ENCODE results near the gene CSTF1.

Gene CSTF1

GRCh38 chr20:56423886-56424285, 31.4 kb downstream of the CSTF1 start:
- no peak overlapping the region for H3K9ac ChIP-seq (ENCODE audit: low read depth, low read length, poor library complexity, severe bottlenecking)
- no peak overlapping the region for H3K4me3 ChIP-seq (ENCODE audit: low read length, poor library complexity, severe bottlenecking)
- no peaks in the 10 kb centered on the region for H3K9me3 ChIP-seq (ENCODE audit: insufficient read depth, low read depth, low read length)
- H3K4me2 ChIP-seq (ENCODE audit: low read depth, low read length, poor library complexity, severe bottlenecking): no peak overlapping the region
- H2AFZ ChIP-seq (ENCODE audit: low read length): no peak overlapping the region
- H3K36me3 ChIP-seq (ENCODE audit: insufficient read depth, low read length): no peaks in the 10 kb centered on the region
- H3K9me2 ChIP-seq (replicated peaks; ENCODE audit: low read depth, low read length): no peaks in the 10 kb centered on the region
- TF ChIP-seq CTCF (conservative IDR thresholded peaks at IDR 0.05; ENCODE audit: low read length) (no peak), EZH2phosphoT487 (IDR thresholded peaks at IDR 0.05; ENCODE audit: borderline replicate concordance) (no peak)
- H3F3A ChIP-seq (ENCODE audit: low read depth): no peaks in the 10 kb centered on the region
- H3K4me1 ChIP-seq (ENCODE audit: insufficient read depth, low read length, poor library complexity, severe bottlenecking): peaks cover 28% of the 10 kb centered on the region
- no peaks in the 10 kb centered on the region for H4K20me1 ChIP-seq (ENCODE audit: insufficient read depth, low read length, poor library complexity, severe bottlenecking)
- no peaks in the 10 kb centered on the region for H3K27me3 ChIP-seq (ENCODE audit: insufficient read depth, low read length, poor library complexity, severe bottlenecking)
- no peaks in the 10 kb centered on the region for H3K79me2 ChIP-seq (ENCODE audit: insufficient read depth, low read length)

GRCh38 chr20:56424931-56425330, 32.5 kb downstream of the CSTF1 start:
- no peaks in the 10 kb centered on the region for H3K79me2 ChIP-seq (ENCODE audit: insufficient read depth, low read length)
- H3F3A ChIP-seq (ENCODE audit: low read depth): no peaks in the 10 kb centered on the region
- no peaks in the 10 kb centered on the region for H3K9me3 ChIP-seq (ENCODE audit: insufficient read depth, low read depth, low read length)
- TF ChIP-seq CTCF (conservative IDR thresholded peaks at IDR 0.05; ENCODE audit: low read length) (no peak), EZH2phosphoT487 (IDR thresholded peaks at IDR 0.05; ENCODE audit: borderline replicate concordance) (no peak)
- H2AFZ ChIP-seq (ENCODE audit: low read length): no peak overlapping the region
- peaks cover 31% of the 10 kb centered on the region for H3K4me1 ChIP-seq (ENCODE audit: insufficient read depth, low read length, poor library complexity, severe bottlenecking)
- no peak overlapping the region for H3K4me2 ChIP-seq (ENCODE audit: low read depth, low read length, poor library complexity, severe bottlenecking)
- no peaks in the 10 kb centered on the region for H3K9me2 ChIP-seq (replicated peaks; ENCODE audit: low read depth, low read length)
- H3K4me3 ChIP-seq (ENCODE audit: low read length, poor library complexity, severe bottlenecking): no peak overlapping the region
- no peak overlapping the region for H3K9ac ChIP-seq (ENCODE audit: low read depth, low read length, poor library complexity, severe bottlenecking)
- no peaks in the 10 kb centered on the region for H3K27me3 ChIP-seq (ENCODE audit: insufficient read depth, low read length, poor library complexity, severe bottlenecking)
- H3K36me3 ChIP-seq (ENCODE audit: insufficient read depth, low read length): no peaks in the 10 kb centered on the region
- no peaks in the 10 kb centered on the region for H4K20me1 ChIP-seq (ENCODE audit: insufficient read depth, low read length, poor library complexity, severe bottlenecking)

- no peak overlapping the region for H2AFZ ChIP-seq (ENCODE audit: low read length)
- H3K27me3 ChIP-seq (ENCODE audit: insufficient read depth, low read length, poor library complexity, severe bottlenecking): no peaks in the 10 kb centered on the region
- TF ChIP-seq CTCF (conservative IDR thresholded peaks at IDR 0.05; ENCODE audit: low read length): no peak
- no peak for TF ChIP-seq EZH2phosphoT487 (IDR thresholded peaks at IDR 0.05; ENCODE audit: borderline replicate concordance)
- H3K4me2 ChIP-seq (ENCODE audit: low read depth, low read length, poor library complexity, severe bottlenecking): no peak overlapping the region
- no peaks in the 10 kb centered on the region for H3K9me3 ChIP-seq (ENCODE audit: insufficient read depth, low read depth, low read length)
- no peaks in the 10 kb centered on the region for H3K36me3 ChIP-seq (ENCODE audit: insufficient read depth, low read length)
- peaks cover 40% of the 10 kb centered on the region for H3K4me1 ChIP-seq (ENCODE audit: insufficient read depth, low read length, poor library complexity, severe bottlenecking)
- H3K9ac ChIP-seq (ENCODE audit: low read depth, low read length, poor library complexity, severe bottlenecking): no peak overlapping the region
- H3F3A ChIP-seq (ENCODE audit: low read depth): no peaks in the 10 kb centered on the region
- H3K9me2 ChIP-seq (replicated peaks; ENCODE audit: low read depth, low read length): no peaks in the 10 kb centered on the region
- no peak overlapping the region for H3K4me3 ChIP-seq (ENCODE audit: low read length, poor library complexity, severe bottlenecking)
- H4K20me1 ChIP-seq (ENCODE audit: insufficient read depth, low read length, poor library complexity, severe bottlenecking): no peaks in the 10 kb centered on the region
- H3K79me2 ChIP-seq (ENCODE audit: insufficient read depth, low read length): no peaks in the 10 kb centered on the region
Observed at GRCh38 chr20:56426026-56426425, 33.6 kb downstream of the CSTF1 start.
